ENCODE results near the gene MINAR1. TPM values are rescaled to one million over a fixed set of nuclear protein-coding genes. Genes with fewer than 3 reads are reported as not detected.

The MINAR1 gene
- total and polyA plus RNA-seq, 2 experiments from 2014 or later = 0.28 to 1.3 TPM

GRCh38 chr15:79467865-79468586, 35.9 kb downstream of the MINAR1 start:
- H3F3A ChIP-seq (ENCODE audit: insufficient read depth) = no peaks in the 10 kb centered on the region
- H3K79me2 ChIP-seq (ENCODE audit: insufficient read depth) = no peaks in the 10 kb centered on the region
- peak; percentile 3 for DNase-seq
- no peaks in the 10 kb centered on the region for H3K4me1 ChIP-seq (ENCODE audit: insufficient read depth)
- H3K36me3 ChIP-seq (ENCODE audit: low read depth) = 0 out of 2 replicates have a peak, but pooled peaks cover 5% of the 10 kb centered on the region
- no peaks in the 10 kb centered on the region for H4K20me1 ChIP-seq (ENCODE audit: insufficient read depth)
- no peaks in the 10 kb centered on the region for H3K9me3 ChIP-seq (ENCODE audit: low read depth)
- no peak for TF ChIP-seq EZH2 (IDR thresholded peaks at IDR 0.05; ENCODE audit: insufficient read depth, poor library complexity, severe bottlenecking)
- no peak for TF ChIP-seq EZH2phosphoT487 (IDR thresholded peaks at IDR 0.05; ENCODE audit: insufficient read depth, low read depth)
- no peak overlapping the region for H3K27ac ChIP-seq
- H2AFZ ChIP-seq = no peak overlapping the region
- no peak overlapping the region for H3K9ac ChIP-seq
- no peaks in the 10 kb centered on the region for H3K27me3 ChIP-seq (replicated peaks; ENCODE audit: insufficient read depth)
- no peaks in the 10 kb centered on the region for H3K9me2 ChIP-seq (ENCODE audit: insufficient read depth)
- 86 to 88% methylated on average over 17 of the region's 17 CpGs for WGBS, 2 experiments (ENCODE audit: low coverage in 1 of 2, low lambda C conversion rate in 2 of 2, missing lambda C conversion rate in 2 of 2)
- in situ Hi-C loops (cut with MboI) = no loop called here
- no peak overlapping the region for H3K4me3 ChIP-seq
- H3K4me2 ChIP-seq (ENCODE audit: unreplicated experiment) = no peak overlapping the region

GRCh38 chr15:79472446-79472845, 40.3 kb downstream of the MINAR1 start:
- Histone ChIP-seq H3K4me3 (no peak overlapping the region), H3K4me1 (ENCODE audit: insufficient read depth) (peaks cover 25% of the 10 kb centered on the region), H3K9me3 (ENCODE audit: low read depth) (no peaks in the 10 kb centered on the region), H3K36me3 (ENCODE audit: low read depth) (0 out of 2 replicates have a peak, but pooled peaks cover 5% of the 10 kb centered on the region), H4K20me1 (ENCODE audit: insufficient read depth) (no peaks in the 10 kb centered on the region), H3K79me2 (ENCODE audit: insufficient read depth) (no peaks in the 10 kb centered on the region), H3K27me3 (replicated peaks; ENCODE audit: insufficient read depth) (no peaks in the 10 kb centered on the region), H3K9me2 (ENCODE audit: insufficient read depth) (no peaks in the 10 kb centered on the region), H3F3A (ENCODE audit: insufficient read depth) (peaks cover 21% of the 10 kb centered on the region), H3K27ac (no peak overlapping the region), H3K9ac (no peak overlapping the region), H3K4me2 (ENCODE audit: unreplicated experiment) (no peak overlapping the region), H2AFZ (no peak overlapping the region)
- TF ChIP-seq EZH2phosphoT487 (IDR thresholded peaks at IDR 0.05; ENCODE audit: insufficient read depth, low read depth) = no peak
- no peak for TF ChIP-seq EZH2 (IDR thresholded peaks at IDR 0.05; ENCODE audit: insufficient read depth, poor library complexity, severe bottlenecking)
- in situ Hi-C loops (cut with MboI) = no loop called here
- DNase-seq = no peak
- 93 to 99% methylated on average over 3 of the region's 3 CpGs for WGBS, 2 experiments (ENCODE audit: low coverage in 1 of 2, low lambda C conversion rate in 2 of 2, missing lambda C conversion rate in 2 of 2)

GRCh38 chr15:79474252-79474651, 42.1 kb downstream of the MINAR1 start:
- Histone ChIP-seq H3K27me3 (replicated peaks; ENCODE audit: insufficient read depth) (no peaks in the 10 kb centered on the region), H3K4me2 (ENCODE audit: unreplicated experiment) (peak overlapping the region; percentile 74), H3K36me3 (ENCODE audit: low read depth) (no peaks in the 10 kb centered on the region), H2AFZ (no peak overlapping the region), H3K9me2 (ENCODE audit: insufficient read depth) (no peaks in the 10 kb centered on the region), H3K4me3 (no peak overlapping the region), H3K9ac (no peak overlapping the region), H4K20me1 (ENCODE audit: insufficient read depth) (no peaks in the 10 kb centered on the region), H3K4me1 (ENCODE audit: insufficient read depth) (peaks cover 25% of the 10 kb centered on the region), H3K27ac (0 out of 2 replicates have a peak overlapping the region, but pooled peaks have one; percentile 49), H3K9me3 (ENCODE audit: low read depth) (no peaks in the 10 kb centered on the region), H3F3A (ENCODE audit: insufficient read depth) (peaks cover 21% of the 10 kb centered on the region), H3K79me2 (ENCODE audit: insufficient read depth) (no peaks in the 10 kb centered on the region)
- in situ Hi-C loops (cut with MboI) = no loop called here
- TF ChIP-seq EZH2 (IDR thresholded peaks at IDR 0.05; ENCODE audit: insufficient read depth, poor library complexity, severe bottlenecking) (no peak), EZH2phosphoT487 (IDR thresholded peaks at IDR 0.05; ENCODE audit: insufficient read depth, low read depth) (no peak)
- peak; percentile 74 for DNase-seq
- WGBS, 2 experiments (ENCODE audit: low coverage in 1 of 2, low lambda C conversion rate in 2 of 2, missing lambda C conversion rate in 2 of 2) = 0% methylated on average over 1 of the region's 1 CpG

- TF ChIP-seq EZH2 (IDR thresholded peaks at IDR 0.05; ENCODE audit: insufficient read depth, poor library complexity, severe bottlenecking) (no peak), EZH2phosphoT487 (IDR thresholded peaks at IDR 0.05; ENCODE audit: insufficient read depth, low read depth) (no peak)
- 4 to 11% methylated on average over 3 of the region's 3 CpGs for WGBS, 2 experiments (ENCODE audit: low coverage in 1 of 2, low lambda C conversion rate in 2 of 2, missing lambda C conversion rate in 2 of 2)
- Histone ChIP-seq H2AFZ (no peak overlapping the region), H3K4me2 (ENCODE audit: unreplicated experiment) (peak overlapping the region; percentile 74), H4K20me1 (ENCODE audit: insufficient read depth) (no peaks in the 10 kb centered on the region), H3K4me3 (peak overlapping the region; percentile 51), H3K27ac (peak overlapping the region; percentile 49), H3K79me2 (ENCODE audit: insufficient read depth) (no peaks in the 10 kb centered on the region), H3F3A (ENCODE audit: insufficient read depth) (peaks cover 21% of the 10 kb centered on the region), H3K9me2 (ENCODE audit: insufficient read depth) (no peaks in the 10 kb centered on the region), H3K9ac (peak overlapping the region; percentile 18; the same call in 1 of the 2 replicates), H3K27me3 (replicated peaks; ENCODE audit: insufficient read depth) (peaks cover under 1% of the 10 kb centered on the region; the same call in 1 of the 2 replicates), H3K9me3 (ENCODE audit: low read depth) (no peaks in the 10 kb centered on the region), H3K4me1 (ENCODE audit: insufficient read depth) (peaks cover 25% of the 10 kb centered on the region), H3K36me3 (ENCODE audit: low read depth) (no peaks in the 10 kb centered on the region)
- DNase-seq = peak; percentile 80
- in situ Hi-C loops (cut with MboI) = no loop called here
Observed at GRCh38 chr15:79475306-79475705, 43.2 kb downstream of the MINAR1 start.
